Measurements from ENCODE around the gene OR11L1.

OR11L1 gene, protein sequence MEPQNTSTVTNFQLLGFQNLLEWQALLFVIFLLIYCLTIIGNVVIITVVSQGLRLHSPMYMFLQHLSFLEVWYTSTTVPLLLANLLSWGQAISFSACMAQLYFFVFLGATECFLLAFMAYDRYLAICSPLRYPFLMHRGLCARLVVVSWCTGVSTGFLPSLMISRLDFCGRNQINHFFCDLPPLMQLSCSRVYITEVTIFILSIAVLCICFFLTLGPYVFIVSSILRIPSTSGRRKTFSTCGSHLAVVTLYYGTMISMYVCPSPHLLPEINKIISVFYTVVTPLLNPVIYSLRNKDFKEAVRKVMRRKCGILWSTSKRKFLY

DNA sequence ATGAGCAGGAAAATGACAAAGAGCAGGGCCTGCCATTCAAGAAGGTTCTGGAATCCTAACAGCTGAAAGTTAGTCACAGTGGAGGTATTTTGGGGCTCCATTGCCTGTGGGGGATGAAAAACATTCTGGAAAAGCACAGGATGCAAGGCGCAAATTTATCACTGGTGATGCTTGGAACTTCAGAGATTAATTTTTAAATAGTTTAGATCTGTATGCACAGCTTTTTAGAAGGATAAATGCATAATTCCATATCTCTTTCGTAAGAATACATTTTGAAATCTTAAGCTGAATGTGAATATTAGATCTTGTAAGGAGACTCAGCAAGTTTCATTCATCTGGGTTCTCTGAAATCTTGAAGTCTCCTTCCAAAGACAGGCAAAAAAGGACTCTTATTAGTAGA lies at the start of gene OR11L1:
Gene OR11L1, minus strand, starts transcription at position 101 of the 400 bp plus-strand sequence. Its CDS starts 0 bp downstream, at position 101.
- no peak for DNase-seq

DNA sequence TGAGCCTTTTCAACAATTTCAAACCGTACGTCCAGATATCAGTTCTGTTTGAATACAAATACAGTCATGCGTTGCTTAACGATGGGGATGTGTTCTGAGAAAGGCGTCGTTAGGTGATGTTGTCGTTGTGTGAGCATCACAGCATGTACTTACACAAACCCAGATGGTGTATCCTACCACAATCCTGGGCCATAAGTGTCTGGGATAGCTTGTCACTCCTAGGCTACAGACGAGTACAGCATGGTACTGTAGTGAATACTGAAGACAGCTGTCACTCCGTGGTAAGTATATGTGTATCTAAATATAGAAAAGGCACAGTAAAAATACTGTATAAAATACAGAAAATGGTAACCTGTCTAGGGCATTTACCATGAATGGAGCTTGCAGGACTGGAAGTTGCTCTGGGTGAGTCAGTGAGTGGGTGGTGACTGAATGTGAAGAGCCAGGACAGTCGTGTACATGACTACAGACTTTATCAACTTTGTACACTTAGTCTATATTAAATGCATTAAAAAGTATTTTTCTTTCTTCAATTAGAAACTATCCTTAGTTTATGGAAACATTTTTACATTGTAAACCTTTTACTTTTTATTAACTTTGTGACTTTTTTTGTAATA lies 43.2 kb upstream of the OR11L1 start:
- no peak for DNase-seq

DNA sequence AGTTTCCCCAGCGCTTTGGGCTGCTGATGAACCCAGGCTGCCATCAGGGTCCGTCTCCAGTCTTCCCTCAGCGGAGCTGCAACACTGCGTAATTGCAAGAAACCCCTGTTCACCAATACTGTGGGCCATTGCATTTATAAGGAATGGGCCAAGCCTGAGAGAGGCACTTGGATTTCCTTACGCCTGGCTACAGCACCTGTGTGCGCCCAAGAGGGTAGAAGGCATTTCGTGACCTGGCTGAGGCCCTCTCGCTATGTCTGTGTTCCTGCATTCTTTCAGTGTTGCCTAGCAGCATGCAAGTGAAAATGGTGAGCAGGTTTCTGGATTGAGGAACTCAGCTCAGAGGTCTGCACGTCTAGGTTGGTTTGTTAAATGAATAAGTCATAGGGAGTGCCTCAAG lies 41.6 kb upstream of the OR11L1 start:
- no peak for DNase-seq

DNA sequence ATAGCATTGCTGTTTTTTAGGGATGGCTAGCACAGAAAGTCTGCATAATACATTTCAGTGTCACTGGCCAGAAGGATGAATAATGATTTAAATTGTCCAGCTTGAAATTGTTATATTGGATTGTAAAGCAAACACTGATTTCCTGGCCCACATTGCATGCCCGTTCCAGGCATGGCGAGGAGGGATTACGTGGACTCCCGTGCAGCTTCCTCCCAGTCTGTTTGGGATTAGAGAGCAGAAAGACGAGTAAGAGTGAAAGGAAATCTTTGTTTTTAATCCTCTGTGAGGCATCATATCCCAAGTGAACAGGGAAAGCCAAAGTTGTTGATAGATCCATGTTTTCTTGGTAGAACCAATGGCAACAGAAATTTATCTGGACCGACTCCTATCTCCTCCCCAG lies 23.7 kb upstream of the OR11L1 start:
- DNase-seq = no peak

DNA sequence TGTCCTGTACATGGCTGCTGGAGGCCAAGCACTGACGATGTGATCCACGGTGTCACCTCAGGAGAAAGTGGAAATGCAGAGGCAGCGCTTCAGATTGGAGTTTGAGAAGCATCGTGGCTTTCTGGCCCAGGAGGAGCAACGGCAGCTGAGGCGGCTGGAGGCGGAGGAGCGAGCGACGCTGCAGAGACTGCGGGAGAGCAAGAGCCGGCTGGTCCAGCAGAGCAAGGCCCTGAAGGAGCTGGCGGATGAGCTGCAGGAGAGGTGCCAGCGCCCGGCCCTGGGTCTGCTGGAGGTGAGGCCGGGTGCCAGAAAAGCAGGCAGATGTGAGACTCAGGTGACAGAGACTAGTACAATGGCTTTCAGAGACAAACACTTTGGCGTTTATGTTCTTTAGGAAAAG lies 22.9 kb upstream of the OR11L1 start:
- DNase-seq = no peak

DNA sequence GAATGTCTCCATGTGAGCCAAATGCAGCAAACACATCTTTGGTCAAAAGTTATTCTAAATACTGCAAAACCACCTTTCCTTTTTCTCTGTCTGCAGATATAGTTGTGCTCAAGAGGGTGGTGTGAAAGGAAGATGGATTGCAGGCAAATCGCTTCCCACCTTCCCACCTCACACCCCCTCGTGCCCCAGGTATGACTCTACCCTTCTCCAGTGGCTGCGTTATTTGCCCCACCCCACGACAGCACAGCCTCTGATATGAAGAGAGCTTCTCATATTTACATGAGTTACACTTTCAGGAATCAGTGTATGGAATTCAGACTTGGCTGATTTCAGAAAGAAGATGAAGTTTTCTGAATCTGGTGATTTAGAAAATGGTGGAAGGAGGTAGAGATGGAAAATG lies 21.1 kb upstream of the OR11L1 start:
- no peak for DNase-seq

DNA sequence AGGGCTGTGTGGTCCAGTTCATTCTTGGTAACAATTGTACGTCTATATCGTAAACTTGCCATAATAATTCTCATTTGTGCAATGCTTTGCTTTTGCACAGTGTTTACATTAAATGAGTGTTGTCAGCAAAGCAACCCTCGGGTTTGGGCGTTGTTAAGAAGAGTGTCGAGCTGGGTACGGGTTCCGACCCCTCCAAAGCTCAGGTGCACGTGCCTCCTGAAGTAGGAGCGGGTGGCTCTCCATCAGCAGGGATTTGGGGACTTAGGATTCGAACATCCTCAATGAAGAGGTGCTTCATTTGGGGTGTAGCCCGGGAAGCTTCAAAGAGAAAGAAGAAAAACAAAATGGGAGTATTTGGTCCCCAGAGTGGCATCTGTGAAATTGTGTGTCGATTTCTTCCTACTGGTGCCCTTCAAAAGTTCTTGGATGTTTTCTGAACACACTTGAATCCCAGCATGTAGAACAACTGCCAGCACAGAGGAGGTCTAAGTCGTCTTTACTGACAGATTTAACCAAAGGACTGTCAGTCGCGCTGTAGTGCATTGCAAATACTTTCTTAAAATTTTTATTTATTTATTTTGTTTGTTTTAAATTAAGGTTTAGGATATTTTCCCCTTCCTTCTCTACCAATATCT lies 16.4 kb upstream of the OR11L1 start:
- DNase-seq = no peak

DNA sequence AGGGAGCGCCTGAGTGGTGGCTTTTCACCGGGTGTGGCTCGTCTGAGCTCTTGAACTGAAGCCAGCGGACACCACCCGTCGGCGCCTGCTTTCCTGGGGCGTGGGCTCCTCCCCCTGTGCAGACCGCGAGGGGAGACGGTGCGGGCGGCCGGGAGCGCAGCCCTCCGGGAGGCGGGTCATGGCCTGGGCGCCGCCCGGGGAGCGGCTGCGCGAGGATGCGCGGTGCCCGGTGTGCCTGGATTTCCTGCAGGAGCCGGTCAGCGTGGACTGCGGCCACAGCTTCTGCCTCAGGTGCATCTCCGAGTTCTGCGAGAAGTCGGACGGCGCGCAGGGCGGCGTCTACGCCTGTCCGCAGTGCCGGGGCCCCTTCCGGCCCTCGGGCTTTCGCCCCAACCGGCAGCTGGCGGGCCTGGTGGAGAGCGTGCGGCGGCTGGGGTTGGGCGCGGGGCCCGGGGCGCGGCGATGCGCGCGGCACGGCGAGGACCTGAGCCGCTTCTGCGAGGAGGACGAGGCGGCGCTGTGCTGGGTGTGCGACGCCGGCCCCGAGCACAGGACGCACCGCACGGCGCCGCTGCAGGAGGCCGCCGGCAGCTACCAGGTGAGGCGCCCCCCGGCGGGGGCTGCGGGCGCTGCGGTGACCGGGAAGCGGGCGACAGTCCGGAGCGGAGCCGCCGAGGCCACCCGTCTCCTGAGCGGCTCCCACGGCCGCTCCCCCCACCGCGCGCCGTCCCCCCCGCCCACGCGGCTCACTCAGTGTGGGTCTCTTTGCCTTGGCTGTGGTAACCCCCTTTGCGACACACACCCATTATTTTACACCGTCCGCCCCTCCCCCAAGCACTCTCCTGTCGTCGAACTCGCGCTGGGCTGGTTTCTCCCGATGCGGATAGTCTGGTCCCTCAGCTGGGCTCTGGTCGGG lies 15.6 kb upstream of the OR11L1 start, which contains the start of gene TRIM58:
Gene TRIM58, plus strand, starts transcription at position 119 of the 916 bp plus-strand sequence. Its CDS starts 60 bp downstream, at position 179.
- DNase-seq = no peak

DNA sequence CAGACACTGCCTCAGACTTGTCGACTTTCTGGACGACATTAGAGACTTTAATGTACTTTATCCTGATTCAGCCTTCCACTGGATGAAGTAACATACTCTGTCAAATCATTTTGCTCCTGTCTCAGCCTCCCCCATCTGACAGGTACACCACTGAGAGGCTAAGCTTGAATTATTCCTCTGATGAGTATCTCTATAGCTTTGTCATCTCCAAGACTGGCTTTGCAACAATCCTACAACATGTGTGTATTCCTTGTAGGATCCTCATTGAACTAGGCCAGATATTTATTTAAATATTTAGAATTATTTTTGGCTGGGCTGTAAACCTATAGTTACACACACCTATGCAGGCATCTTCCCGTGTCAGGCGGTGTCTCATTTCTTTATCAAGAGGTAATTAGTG lies 14.2 kb upstream of the OR11L1 start:
- no peak for DNase-seq

DNA sequence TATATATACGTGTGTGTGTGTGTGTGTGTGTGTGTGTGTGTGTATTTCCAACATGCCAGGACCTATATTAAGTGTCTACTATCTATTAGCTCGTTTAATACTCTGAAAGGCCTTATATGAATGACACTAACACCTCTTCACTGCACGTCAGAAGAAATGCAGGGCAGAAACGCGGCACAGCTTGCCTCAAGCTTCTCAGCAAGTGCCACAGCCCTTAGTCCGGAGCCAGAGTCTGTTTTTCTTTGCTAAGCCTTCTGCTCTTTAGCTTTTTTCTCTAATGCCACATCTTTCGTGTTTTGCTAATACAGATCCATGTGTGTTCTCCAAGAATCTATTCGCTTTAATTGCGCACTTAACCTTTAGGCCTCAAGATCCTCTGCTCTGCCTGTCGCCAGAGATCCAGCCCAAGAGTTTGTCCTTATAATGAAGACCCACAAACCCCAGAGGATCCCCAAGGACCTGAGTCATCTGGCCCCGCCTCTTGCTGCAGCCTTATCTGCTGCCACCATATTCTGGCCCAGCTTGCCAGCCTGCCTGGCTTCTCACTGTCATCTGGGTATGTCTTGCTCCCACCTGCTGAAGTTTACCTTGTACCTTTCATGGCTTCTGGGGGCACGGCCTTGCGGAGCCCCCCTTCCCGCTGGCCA lies 13.3 kb upstream of the OR11L1 start:
- no peak for DNase-seq

DNA sequence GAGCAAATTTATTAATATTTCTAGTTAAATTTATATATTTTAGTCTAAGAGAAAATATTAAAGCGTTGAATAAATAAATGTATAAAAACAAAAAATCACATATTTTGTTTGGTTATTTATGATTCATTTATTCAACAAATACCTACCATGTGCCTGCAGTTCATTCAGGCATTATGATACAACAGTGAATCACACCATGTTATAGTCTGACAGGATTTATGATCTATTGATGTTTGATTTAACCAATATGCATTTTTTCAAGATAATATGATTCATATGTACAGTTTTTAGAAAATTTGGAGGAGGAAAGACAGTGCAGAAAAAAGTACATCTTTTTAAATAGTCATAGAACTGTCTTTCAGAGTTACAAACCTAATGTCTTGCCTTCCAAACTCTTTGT lies 7.9 kb upstream of the OR11L1 start:
- no peak for DNase-seq

DNA sequence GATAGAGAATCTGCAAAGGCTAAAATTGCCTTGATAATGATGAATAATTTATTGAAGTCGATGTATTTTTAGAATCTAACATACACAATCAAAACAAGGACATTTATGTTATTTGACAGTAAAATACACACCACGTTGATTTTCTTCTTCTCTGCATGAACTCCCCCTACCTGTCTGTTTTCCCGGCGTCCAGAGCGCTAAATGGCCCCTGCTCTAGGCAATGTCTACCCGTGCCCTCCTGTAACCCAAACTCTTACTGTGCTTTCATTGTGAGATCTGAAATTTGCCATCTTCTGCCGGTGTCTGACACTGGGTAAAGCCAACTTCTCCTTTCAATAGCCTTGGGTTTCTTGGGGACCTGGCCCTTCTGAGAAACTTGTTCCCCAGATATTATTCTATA lies 6.7 kb upstream of the OR11L1 start:
- no peak for DNase-seq

DNA sequence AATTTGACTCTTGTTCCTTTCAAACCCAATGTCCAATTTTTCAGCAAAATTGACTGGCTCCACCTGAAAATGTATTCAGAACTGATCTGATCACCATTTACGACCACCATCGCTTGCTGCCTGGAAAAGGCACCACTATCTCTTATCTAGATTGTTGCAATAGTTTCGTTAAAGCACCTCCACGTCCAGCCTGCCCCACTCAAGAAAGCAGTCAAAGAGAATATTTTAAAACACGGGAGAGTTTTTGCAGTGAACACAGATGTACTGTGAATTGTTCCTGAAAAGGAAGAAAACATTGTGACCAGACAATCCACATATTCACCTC lies 4.0 kb upstream of the OR11L1 start:
- no peak for DNase-seq

DNA sequence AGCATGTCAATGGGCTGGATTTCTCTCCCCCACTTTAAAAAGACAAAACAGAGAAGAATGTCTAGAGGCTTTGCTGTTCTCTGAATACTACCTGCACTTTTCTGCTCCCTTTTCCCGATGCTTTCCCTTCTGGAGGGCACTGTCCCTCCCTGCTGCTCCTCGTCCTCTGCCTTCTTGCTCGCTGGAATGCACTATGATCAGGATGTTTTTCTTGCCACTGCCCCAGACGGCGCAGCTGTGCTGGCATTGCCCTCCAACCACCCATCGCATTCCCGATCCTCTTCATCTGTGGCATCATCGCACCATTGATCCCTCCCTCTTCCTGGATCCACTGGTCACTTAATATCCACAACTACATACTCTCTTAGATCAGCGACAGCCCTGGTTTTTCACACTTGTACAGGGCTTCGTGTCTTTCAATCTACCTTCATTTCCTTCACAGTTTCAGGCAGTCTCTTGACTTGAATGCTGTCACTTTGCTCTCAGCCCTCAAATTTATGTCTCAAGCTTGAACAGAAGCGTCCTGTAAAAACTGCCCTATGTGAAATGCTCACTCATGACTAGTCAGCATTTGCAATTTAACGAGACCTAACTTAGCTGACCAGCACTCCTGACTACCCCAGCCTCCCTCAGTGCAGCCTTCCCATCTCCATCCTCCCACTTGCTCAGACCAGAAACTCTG lies 3.5 kb upstream of the OR11L1 start:
- DNase-seq = no peak

DNA sequence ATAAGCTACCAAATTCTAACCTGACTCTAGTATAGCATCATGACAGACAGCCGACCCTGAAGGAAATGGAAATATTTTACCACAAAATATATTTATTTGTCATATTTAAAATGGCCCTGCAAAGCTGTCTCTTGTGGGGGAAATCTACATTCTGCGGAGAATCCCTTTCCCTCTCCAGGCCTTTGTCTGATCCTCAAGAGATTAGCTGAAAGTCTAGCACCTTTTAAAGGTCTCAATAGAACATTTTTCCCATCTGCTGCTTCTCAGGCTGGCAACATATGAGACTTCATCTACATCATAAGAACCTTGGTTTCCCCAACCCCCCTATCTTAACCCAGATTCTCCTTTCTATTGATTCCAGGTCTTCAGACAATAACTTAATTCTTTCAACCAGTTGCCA lies 1.7 kb upstream of the OR11L1 start:
- DNase-seq = no peak

DNA sequence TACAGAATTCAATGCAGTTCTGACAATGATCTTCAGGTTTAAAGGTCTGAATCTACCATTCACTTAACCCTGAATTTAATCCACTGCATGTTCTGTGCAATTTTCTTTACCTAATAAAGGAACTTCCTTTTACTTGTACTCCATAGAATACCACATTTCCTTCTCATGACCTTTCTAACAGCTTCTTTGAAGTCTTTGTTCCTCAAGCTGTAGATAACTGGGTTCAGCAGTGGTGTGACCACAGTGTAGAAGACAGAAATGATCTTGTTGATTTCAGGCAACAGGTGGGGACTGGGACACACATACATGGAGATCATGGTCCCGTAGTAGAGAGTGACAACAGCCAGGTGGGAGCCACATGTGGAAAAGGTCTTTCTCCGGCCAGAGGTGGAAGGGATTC lies 878 bp downstream of the OR11L1 start:
- DNase-seq = no peak

DNA sequence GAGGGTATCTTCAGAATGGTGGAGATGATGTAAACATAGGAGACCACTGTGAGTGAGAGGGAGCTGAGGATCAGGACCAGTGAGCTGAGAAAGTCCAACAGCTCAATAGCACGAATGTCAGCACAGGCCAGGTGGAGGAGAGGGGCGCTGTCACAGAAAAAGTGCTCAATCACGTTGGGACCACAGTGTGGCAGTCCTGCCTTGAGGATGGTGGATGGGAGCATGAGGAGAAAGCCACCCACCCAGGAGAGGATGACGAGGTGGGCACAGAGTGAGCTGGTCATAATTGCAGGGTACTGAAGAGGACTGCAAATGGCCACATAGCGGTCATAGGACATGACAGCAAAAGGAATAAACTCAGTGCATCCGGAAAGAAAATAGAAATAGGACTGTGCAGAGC lies 8.1 kb downstream of the OR11L1 start:
- DNase-seq = no peak

DNA sequence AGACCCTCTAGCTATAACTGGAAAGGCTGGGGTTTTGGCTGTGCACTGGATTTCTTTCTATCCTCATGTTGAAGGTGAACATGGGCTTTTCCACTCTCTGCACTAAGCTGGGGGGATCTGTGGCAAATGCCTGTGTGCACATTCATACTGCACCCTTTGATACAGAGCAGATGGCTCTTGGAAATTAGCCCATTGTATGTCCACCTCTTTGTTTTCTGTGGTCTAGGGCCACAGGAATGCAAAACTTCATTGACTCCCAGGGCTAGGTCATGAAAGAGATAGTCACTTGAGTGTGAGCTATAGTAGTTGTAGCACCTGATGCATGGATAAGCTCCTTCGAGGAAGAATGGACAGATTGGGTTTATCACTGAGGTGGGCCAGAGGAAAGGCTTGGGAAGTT lies 12.0 kb downstream of the OR11L1 start:
- DNase-seq = no peak

DNA sequence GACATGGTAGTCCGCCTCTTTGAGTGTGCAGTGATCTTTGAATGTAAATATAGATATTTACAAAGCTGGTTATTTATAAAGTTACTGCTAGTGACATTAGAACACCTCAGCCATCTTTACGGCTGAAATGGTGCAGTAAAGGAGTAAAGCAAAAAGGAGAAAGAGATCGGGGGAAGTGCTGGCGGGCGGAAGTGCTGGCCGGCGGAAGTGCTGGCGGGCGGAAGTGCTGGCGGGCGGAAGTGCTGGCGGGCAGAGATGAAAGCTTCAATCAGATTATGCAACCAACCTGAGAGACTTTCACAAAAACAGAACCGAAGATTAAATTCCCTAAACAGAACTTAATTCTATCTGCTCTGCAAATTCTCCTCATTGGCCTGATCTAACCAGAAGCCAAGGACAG lies 16.3 kb downstream of the OR11L1 start:
- DNase-seq = no peak

DNA sequence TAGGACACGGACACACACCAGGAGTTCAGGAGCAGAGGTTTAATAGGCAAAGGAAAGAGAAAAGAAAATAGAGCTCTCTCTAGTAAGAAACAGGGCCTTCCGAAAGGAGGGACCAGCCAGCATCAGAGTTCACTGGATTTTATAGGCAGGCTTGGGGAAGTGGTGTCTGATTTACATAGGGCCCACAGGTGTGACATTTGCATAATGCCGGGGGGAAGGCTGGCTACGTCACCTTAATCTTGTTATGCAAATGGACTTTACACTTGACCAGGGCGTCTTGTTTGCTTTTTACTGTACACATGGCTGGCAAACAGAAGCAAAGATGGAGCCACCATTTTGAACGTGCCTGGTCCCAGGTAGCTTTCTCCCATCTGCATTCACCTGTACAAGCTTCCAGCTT lies 17.7 kb downstream of the OR11L1 start, which contains the start of gene OR14A16:
Gene OR14A16, minus strand, starts transcription at position 97 of the 400 bp plus-strand sequence. CDS start 8,390 bp downstream, outside the sequence.
- DNase-seq = no peak

DNA sequence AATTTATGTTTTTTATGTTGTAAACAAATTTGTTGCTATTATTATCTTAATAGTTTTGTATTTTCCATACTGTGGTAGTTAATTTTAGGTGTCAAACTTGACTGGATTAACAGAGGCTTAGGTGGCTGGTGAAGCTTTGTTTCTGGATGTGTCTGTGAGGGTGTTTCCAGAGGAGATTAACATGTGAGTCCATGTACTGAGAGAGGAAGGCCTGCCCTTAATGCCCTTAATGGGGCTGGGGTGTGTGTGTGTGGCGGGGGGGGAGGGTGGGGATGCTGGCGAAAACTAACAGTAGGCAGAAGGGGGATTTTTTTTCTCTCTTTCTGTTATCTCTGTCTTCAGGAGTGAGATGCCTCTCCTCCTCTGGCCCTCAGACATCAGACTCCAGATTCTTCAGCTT lies 19.6 kb downstream of the OR11L1 start:
- no peak for DNase-seq

DNA sequence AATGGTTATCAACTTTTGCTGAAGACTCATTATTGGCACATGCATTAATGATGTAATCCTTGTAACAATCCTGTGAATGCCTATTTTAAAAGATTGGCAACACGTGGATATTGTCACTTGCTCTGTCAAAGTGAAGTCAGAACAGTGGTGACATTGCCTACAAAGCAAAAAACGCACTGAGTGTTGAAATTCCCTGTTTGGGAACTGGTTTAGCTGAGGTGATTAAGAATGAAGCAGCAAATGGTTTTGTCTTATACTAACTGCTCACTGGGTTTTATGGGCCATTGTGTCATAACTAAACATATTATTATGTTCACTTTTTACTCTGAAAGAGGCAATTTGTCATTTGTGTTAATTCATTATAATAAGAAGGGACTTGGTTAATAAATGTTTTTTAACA lies 29.1 kb downstream of the OR11L1 start:
- no peak for DNase-seq
